Stimulated activated CD8-positive, alpha-beta memory T cell treated with anti-CD3 and anti-CD28 coated beads, Interleukin-15, amount 100 ng/mL, for 48 hours (primary cell): Measurements from ENCODE around the gene CRADD.

Experiments used
- DNase-seq, 2 donors: peaks; one replicate each; pipeline ENCODE4 v3.0.0-alpha.2; 2020; ENCODE audit warnings: low read depth in 2 of 2

CRADD gene

GRCh38 chr12:93808169-93808899 is 131.2 kb downstream of the CRADD start:
- no peak for DNase-seq

DNA sequence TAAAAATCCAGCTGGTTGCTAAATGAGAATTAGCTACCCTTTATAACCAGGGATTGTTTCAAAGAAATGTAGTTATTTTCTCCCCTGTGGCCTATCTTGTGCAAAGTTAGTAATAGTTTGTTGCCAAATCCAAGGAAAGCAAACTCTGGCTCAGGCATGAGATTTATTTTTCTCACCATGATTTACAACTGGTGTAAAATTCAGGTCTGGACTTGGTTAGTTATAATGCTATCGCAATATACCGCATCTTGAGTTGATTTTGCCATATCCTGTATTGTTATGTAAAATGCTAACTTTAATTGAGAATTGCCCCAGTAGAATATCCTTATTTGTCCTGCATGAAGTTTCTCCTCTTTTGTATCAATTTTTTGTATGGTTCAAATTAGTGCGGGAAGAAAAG is 135.5 kb downstream of the CRADD start:
- DNase-seq, result no peak

DNA sequence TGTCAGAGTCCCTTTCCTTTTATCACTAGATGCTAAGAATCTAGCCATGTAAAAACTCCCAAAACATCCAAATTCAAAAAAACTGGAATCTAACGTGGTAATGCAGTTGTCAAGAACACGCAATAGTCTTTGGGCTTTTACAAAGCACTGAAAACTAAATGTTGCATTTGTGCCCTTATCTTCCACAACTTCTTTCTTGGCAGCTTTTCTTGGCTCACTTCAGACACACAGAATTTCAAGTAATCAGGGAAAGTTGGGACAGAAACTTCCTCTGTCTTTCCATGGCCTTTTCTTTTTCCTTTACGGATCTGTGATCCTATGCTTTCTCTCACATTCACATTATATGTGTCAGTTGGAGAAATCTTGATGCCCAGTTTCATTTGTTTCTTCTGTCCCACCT is 136.0 kb downstream of the CRADD start:
- no peak for DNase-seq

- DNase-seq, result no peak
Measured at GRCh38 chr12:93813972-93814821, 137.0 kb downstream of the CRADD start.

DNA sequence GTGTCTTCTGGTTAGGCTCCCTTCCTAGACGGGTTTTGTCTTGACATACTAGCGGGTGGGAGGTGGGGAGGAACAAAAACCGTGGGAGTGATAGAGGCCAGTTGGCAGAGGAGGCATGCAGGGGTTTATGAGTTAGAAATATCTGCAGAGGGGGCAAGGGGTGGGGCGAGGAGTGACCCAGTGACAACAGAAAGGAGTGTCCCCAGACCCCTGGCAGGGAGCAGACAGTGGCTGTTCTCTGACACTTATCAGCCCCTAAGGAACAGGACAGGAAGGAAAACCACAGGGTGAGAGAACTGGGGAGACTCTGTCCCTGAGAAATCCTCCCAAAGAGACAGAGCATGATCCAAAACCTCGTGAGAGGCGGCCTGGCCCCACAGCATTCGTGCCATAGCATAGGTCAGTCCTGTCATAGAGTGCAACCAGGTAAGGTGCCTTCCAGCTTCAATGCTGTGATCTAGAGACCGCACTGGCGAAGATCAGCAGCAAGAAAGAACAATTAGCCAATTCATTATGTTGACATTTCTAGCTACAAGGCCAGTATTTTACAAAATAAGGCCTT is 141.4 kb downstream of the CRADD start:
- no peak for DNase-seq

GRCh38 chr12:93819050-93819491 is 141.9 kb downstream of the CRADD start:
- DNase-seq, result no peak

GRCh38 chr12:93823616-93824391 is 146.6 kb downstream of the CRADD start:
- DNase-seq, result no peak

GRCh38 chr12:93824514-93825500 is 147.6 kb downstream of the CRADD start:
- no peak for DNase-seq

- no peak for DNase-seq
Measured at GRCh38 chr12:93825501-93825888, 148.3 kb downstream of the CRADD start.

- no peak for DNase-seq
Measured at GRCh38 chr12:93825931-93826555, 148.9 kb downstream of the CRADD start.

- DNase-seq, result no peak
Measured at GRCh38 chr12:93827179-93827578, 150.0 kb downstream of the CRADD start.

- no peak for DNase-seq
Measured at GRCh38 chr12:93827669-93828068, 150.5 kb downstream of the CRADD start.

DNA sequence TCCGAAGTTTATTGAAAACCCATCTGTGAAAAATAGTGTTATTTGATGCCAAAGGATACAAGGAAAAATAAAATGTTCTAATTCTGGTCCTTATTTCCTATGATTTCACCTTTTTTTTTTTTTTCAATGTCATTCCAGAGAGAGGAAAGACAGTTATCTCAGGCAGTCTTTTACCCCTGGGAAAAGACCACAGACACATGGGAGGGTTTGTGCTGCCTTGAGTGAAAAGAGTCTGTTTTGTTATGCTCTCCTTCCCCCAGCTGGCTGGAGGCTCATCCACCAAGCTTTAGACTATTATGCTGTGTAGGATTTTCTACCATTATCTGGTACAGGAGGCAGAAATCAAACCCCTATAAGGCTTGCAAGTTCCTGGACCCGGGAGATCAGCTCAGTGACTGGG is 151.8 kb downstream of the CRADD start:
- no peak for DNase-seq

DNA sequence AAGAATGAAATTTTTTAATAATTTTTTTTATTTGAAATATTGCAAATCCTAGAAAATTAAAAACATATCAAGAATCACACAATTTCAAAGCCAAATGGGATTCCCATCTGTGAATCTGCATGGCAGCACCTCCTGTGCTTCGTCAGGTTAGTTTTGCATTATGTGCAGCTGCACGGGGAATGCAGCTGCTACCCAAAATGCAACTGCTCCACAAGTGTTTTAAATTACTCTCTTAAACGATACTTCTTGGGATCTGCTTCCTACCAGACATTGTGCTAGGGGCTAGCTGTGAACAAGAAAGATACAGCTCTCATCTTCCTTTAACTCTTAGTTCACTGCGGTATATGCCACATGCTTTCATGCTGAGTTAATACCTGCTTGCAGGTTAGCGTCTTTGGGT is 154.2 kb downstream of the CRADD start:
- DNase-seq, result no peak

- no peak for DNase-seq
Measured at GRCh38 chr12:93832131-93832530, 155.0 kb downstream of the CRADD start.

GRCh38 chr12:93833946-93834345 is 156.8 kb downstream of the CRADD start:
- DNase-seq, result no peak

DNA sequence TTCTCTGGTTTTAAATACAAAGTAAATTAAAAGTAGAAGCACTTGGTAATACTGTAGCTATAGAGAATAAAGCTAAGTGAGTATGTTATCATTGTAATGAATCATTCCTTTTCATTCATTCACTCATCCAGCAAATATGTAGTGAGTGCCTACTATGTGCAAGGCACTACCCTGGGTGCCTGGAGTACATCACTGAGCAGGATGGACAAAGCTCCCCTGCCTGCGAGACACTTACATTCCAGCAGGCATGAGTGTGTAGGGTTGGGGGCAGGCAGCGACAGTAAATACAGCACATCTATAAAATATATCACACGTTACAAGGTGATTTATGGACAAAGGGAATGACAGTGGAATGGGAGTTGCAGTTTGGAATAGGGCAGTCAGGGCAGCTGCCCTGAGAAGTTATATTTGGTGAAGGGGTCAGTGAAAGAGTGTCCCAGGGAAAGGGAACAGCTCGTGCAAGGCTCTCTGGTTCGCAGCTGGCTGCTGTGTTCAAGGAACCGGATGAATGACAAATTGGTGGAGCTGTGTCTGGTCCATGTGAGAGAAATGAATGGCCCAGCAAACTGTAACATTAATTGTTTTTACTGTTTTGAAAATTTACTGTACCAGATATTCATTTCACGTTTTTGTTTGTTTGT is 159.6 kb downstream of the CRADD start:
- DNase-seq, result no peak

- DNase-seq, result no peak
Measured at GRCh38 chr12:93838193-93838592, 161.0 kb downstream of the CRADD start.

DNA sequence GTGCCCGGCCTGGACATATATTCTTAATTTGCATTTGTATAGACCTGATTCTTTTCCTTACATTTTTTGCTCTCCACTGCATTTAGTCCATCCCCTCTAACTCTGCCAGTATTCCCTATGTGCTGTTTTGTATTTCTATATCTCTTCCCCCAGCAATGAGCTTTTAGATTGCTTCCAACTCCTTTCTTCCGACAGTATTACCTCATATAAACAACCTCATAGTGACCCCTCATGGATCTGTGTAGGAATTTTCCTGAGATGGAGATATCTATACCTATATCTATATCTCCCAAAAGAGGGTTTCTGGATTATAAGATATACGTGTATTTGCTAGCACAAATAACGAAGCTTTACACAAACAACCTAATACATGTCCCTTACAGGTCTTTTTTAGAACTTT is 161.9 kb downstream of the CRADD start:
- no peak for DNase-seq

DNA sequence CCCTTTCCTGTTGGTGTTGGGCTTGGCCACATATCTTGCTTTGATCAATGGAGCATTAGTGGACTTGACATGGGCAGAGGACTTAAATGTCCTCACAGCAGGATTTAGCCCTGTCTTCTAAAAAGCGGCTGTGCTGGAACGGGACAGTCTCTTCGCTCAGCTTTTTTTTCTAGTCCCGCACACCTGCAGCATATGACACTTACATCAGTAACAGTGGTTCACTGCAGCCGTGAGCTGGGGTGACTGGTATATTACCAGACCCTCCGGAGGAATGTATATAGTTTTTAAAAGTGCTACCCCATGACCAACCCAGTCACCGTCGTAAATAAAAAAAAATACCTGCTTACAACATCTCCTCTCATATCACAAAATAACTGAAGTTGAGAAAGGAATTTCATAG is 164.5 kb downstream of the CRADD start:
- no peak for DNase-seq
